K562 (cell line): ENCODE results near the gene RNF138. TPM values are rescaled to one million over a fixed set of nuclear protein-coding genes. Genes with fewer than 3 reads are reported as not detected.
A peak's percentile ranks its signal among the peaks of the same experiment; 100 is the strongest.

Source experiments
- ATAC-seq: fragments of 200-7000 bp; cut with Tn5 transposase; 3 replicates; pipeline ENCODE4 v1.9.1; 2020; ENCODE audit warnings: moderate library complexity
- BruUV-seq: library from RNA; stranded (reverse); fragments of 400-500 nt; replicated peaks from 2 replicates; lab custom pipeline; 2021; lab: Mats Ljungman, UMichigan
- CTCF ChIA-PET: fragments of 300-600 bp; formaldehyde crosslinking; extraction: SDS; loops from one replicate; lab custom pipeline; 2021; ENCODE audit warnings: low intra/inter-chr PET ratio; lab: Yijun Ruan, JAX
- POLR2A ChIA-PET: fragments of 300-600, 350-650 bp; sonication (Branson Sonifier 250); formaldehyde crosslinking; extraction: SDS; loops from one replicate; lab custom pipeline; 2021; ENCODE audit warnings: antibody characterized with exemption, inconsistent platforms; lab: Yijun Ruan, JAX
- DNase-seq, 4 experiments: peaks; one replicate each; pipeline versions ENCODE4 v3.0.0 to v3.0.0-alpha.2; 2011 to 2018; ENCODE audit warnings: low spot score in 3 of 4, mixed read lengths in 3 of 4; ENCODE audit errors: extremely low read depth in 1 of 4
- FAIRE-seq: peaks from 2 replicates; lab custom pipeline; 2011; peaks lifted over from hg19 to GRCh38; lab: Jason Lieb, UNC
- H2AFZ ChIP-seq: 2 replicates; pipeline ENCODE4 v1.6.0; 2011; ENCODE audit warnings: low read depth, low read length, control low read depth, inconsistent platforms
- H3K27ac ChIP-seq: fragments of 200-600 bp; 3 replicates; pipeline ENCODE4 v1.8.0; 2011; ENCODE audit warnings: low read depth, mild to moderate bottlenecking, control low read depth, inconsistent platforms, low read length, moderate library complexity, mixed read lengths; ENCODE audit errors: extremely low read depth
- H3K27me3 ChIP-seq, 2 experiments: fragments of 300-600 bp in 1 of 2; 2 replicates in 1 of 2; 3 replicates in 1 of 2; pipeline versions ENCODE4 v1.6.0 to v1.8.0; 2011; ENCODE audit warnings: inconsistent platforms in 2 of 2, low read length in 2 of 2, mild to moderate bottlenecking in 1 of 2, mixed read lengths in 1 of 2, moderate library complexity in 1 of 2; ENCODE audit not compliant: control insufficient read depth in 2 of 2, insufficient read depth in 2 of 2
- H3K36me3 ChIP-seq: fragments of 300-600 bp; 3 replicates; pipeline ENCODE4 v1.8.0; 2011; ENCODE audit warnings: mild to moderate bottlenecking, low read length, inconsistent platforms; ENCODE audit not compliant: control insufficient read depth, insufficient read depth
- H3K4me1 ChIP-seq, 2 experiments: fragments of 200-600 bp in 1 of 2; replicated peaks in 1 of 2; 2 replicates in 1 of 2; 3 replicates in 1 of 2; pipeline versions ENCODE4 v1.5.1 to v1.8.0; 2011; ENCODE audit warnings: inconsistent platforms in 2 of 2, low read length in 2 of 2, mild to moderate bottlenecking in 1 of 2, mixed read lengths in 1 of 2, moderate library complexity in 1 of 2; ENCODE audit not compliant: control insufficient read depth in 2 of 2, insufficient read depth in 2 of 2
- H3K4me2 ChIP-seq: 2 replicates; pipeline ENCODE4 v1.6.1; 2011; ENCODE audit warnings: low read length, control low read depth, inconsistent platforms, mixed read lengths; ENCODE audit not compliant: insufficient read depth
- H3K4me3 ChIP-seq: fragments of 200-600 bp; sonication (generic), shearing (Covaris generic); 2 replicates; pipeline ENCODE4 v1.5.1; 2016; ENCODE audit warnings: control low read depth, inconsistent platforms
- H3K79me2 ChIP-seq: fragments of 200-600 bp; 3 replicates; pipeline ENCODE4 v1.8.0; 2011; ENCODE audit warnings: low read length, inconsistent platforms; ENCODE audit not compliant: control insufficient read depth, insufficient read depth
- H3K9ac ChIP-seq, 2 experiments: 2 replicates each; pipeline versions ENCODE4 v1.6.0 to v1.6.1; 2011; ENCODE audit warnings: low read depth in 2 of 2, low read length in 2 of 2, control low read depth in 1 of 2, inconsistent platforms in 1 of 2, mild to moderate bottlenecking in 1 of 2, mixed read lengths in 1 of 2; ENCODE audit not compliant: insufficient read depth in 1 of 2
- H3K9me1 ChIP-seq: one replicate; pipeline ENCODE4 v1.6.0; 2011; ENCODE audit warnings: inconsistent platforms, mild to moderate bottlenecking, low read length, moderate library complexity; ENCODE audit not compliant: control insufficient read depth, insufficient read depth
- H3K9me3 ChIP-seq: replicated peaks from 2 replicates; pipeline ENCODE4 v1.5.1; 2011; ENCODE audit warnings: low read depth, low read length, inconsistent platforms; ENCODE audit not compliant: control insufficient read depth, insufficient read depth
- H4K20me1 ChIP-seq: replicated peaks from 2 replicates; pipeline ENCODE4 v1.6.1; 2011; ENCODE audit warnings: low read length, inconsistent platforms, mixed read lengths; ENCODE audit not compliant: control insufficient read depth, insufficient read depth
- ARID3A ChIP-seq: IDR thresholded peaks from 2 replicates; pipeline ENCODE4 v1.6.1; 2012; ENCODE audit warnings: low read depth, low read length, improper control_type of control experiment, borderline replicate concordance
- CBFB ChIP-seq: sonication (generic); formaldehyde crosslinking; IDR thresholded peaks from 2 replicates; pipeline ENCODE4 v1.4.0; 2020; ENCODE audit warnings: mild to moderate bottlenecking, missing genetic modification reagents
- CBX5 ChIP-seq: IDR thresholded peaks from 2 replicates; pipeline ENCODE4 v1.6.1; 2014; ENCODE audit warnings: low read depth, borderline replicate concordance
- DPF2 ChIP-seq: fragments of 450-650 bp; IDR thresholded peaks from 2 replicates; pipeline ENCODE4 v1.6.1; 2016
- EP400 ChIP-seq: fragments of 450-650 bp; IDR thresholded peaks from 2 replicates; pipeline ENCODE4 v1.6.1; 2017; ENCODE audit warnings: antibody characterized with exemption, mild to moderate bottlenecking, moderate library complexity
- JUN ChIP-seq, 2 experiments: sonication (generic) in 1 of 2; formaldehyde crosslinking in 1 of 2; IDR thresholded peaks; 2 replicates each; pipeline versions ENCODE4 v1.6.1 to v1.8.0; 2012 to 2022; ENCODE audit warnings: borderline replicate concordance in 2 of 2, mild to moderate bottlenecking in 2 of 2, improper control_type of control experiment in 1 of 2, low read depth in 1 of 2, low read length in 1 of 2, missing genetic modification reagents in 1 of 2
- LEF1 ChIP-seq: fragments of 450-650 bp; IDR thresholded peaks from 2 replicates; pipeline ENCODE4 v1.6.1; 2016; ENCODE audit warnings: mild to moderate bottlenecking
- MYBL2 ChIP-seq, 2 experiments: fragments of 450-650 bp in 1 of 2; sonication (generic) in 1 of 2; formaldehyde crosslinking in 1 of 2; IDR thresholded peaks; 2 replicates each; pipeline versions ENCODE4 v1.6.1 to v1.8.1; 2017 to 2022; ENCODE audit warnings: borderline replicate concordance in 1 of 2, inconsistent platforms in 1 of 2, low read depth in 1 of 2, mild to moderate bottlenecking in 1 of 2, missing genetic modification reagents in 1 of 2, moderate library complexity in 1 of 2
- MYC ChIP-seq, 2 experiments: fragments of 250-450 bp in 1 of 2; sonication (Bioruptor Pico) in 1 of 2; IDR thresholded peaks; 2 replicates each; pipeline versions ENCODE4 v1.5.1 to v1.6.1; 2012 to 2021; ENCODE audit warnings: low read depth in 2 of 2, borderline replicate concordance in 1 of 2, improper control_type of control experiment in 1 of 2, low read length in 1 of 2, mild to moderate bottlenecking in 1 of 2, moderate library complexity in 1 of 2
- NFIC ChIP-seq: fragments of 450-650 bp; IDR thresholded peaks from 2 replicates; pipeline ENCODE4 v1.6.1; 2017; ENCODE audit warnings: mild to moderate bottlenecking, inconsistent platforms
- PKNOX1 ChIP-seq: fragments of 450-650 bp; IDR thresholded peaks from 2 replicates; pipeline ENCODE4 v1.6.1; 2016
- POLR2B ChIP-seq: fragments of 450-650 bp; IDR thresholded peaks from 2 replicates; pipeline ENCODE4 v1.6.1; 2018; ENCODE audit warnings: low read depth; ENCODE audit not compliant: partially characterized antibody
- PRMT5 ChIP-seq: sonication (generic); formaldehyde crosslinking; IDR thresholded peaks from 2 replicates; pipeline ENCODE4 v1.5.0; 2020; ENCODE audit warnings: missing genetic modification reagents
- RBM39 ChIP-seq: fragments of 200-400 bp; formaldehyde crosslinking; optimal IDR thresholded peaks from 2 replicates; pipeline ENCODE3; 2018; ENCODE audit warnings: low read depth, low read length
- RCOR1 ChIP-seq, 2 experiments: IDR thresholded peaks; 2 replicates each; pipeline ENCODE4 v1.6.1; 2012; ENCODE audit warnings: low read depth in 2 of 2, low read length in 2 of 2, borderline replicate concordance in 1 of 2, improper control_type of control experiment in 1 of 2
- RHOXF2B ChIP-seq: fragments of 250-450 bp; sonication (Bioruptor Pico); conservative IDR thresholded peaks from 2 replicates; pipeline ENCODE4 v1.5.1; 2021
- TBP ChIP-seq: optimal IDR thresholded peaks from 2 replicates; pipeline ENCODE3; 2011; ENCODE audit warnings: low read depth, low read length, improper control_type of control experiment
- WHSC1 ChIP-seq: IDR thresholded peaks from one replicate; pipeline ENCODE4 v1.6.1; 2012; ENCODE audit warnings: low read length, control low read depth, inconsistent platforms
- ZBED1 ChIP-seq: IDR thresholded peaks from 2 replicates; pipeline ENCODE4 v1.6.1; 2014
- WGBS: fragments of 100-300 bp; shearing (Covaris generic); methylation state at CpG from one replicate; pipeline ENCODE4 v1.1.6; 2016; ENCODE audit warnings: low coverage, mixed read lengths; ENCODE audit not compliant: insufficient coverage; ENCODE audit errors: missing lambda C conversion rate; 5-methylcytosine and 5-hydroxymethylcytosine counted together
- in situ Hi-C: fragments of 300-500 bp; cut with MboI; formaldehyde crosslinking; loops from 4 replicates; pipeline ENCODE4 v1.15.0; 2018; ENCODE audit warnings: inconsistent platforms, mixed read lengths
- intact Hi-C: fragments of 100-400 bp; cut with micrococcal nuclease; formaldehyde crosslinking; loops from 2 replicates; pipeline ENCODE4 v1.14.2; 2022
- polyA plus RNA-seq, 8 experiments: library from polyadenylated mRNA; depleted of rRNA in 4 of 8; stranded (reverse) in 5 of 8; unstranded in 3 of 8; fragments of >200 nt; fragmentation: Nextera tagmentation in 2 of 8; fragmentation: Illumina TruSeq in 1 of 8; extraction: Ambion mirVana in 2 of 8; extraction: Trizol in 1 of 8; gene quantifications; 2 replicates each; pipeline versions ENCODE4 v1.2.1 to v1.2.3, GENCODE V29; 2011 to 2014; ENCODE audit warnings: inconsistent platforms in 1 of 8, missing spikeins in 1 of 8
- total RNA-seq, 7 experiments: library from RNA; depleted of rRNA in 6 of 7; stranded (reverse); fragments of >200 nt in 6 of 7; fragmentation: Illumina TruSeq in 2 of 7; extraction: Trizol in 2 of 7; gene quantifications; 2 replicates each; pipeline versions ENCODE4 v1.2.1 to v1.2.3, GENCODE V29; 2011 to 2021; ENCODE audit warnings: low replicate concordance in 1 of 7

Gene RNF138
- total and polyA plus RNA-seq, 9 of the 15 experiments (the other 6 are each of a cell fraction or from before 2014, with no cell fraction given): 47.6 to 100 (median 62.5) TPM

- TF ChIP-seq ARID3A (no peak), PRMT5 (CRISPR knock-in tag) (no peak), CBFB (CRISPR knock-in tag) (no peak)
- TF ChIP-seq, all 486 proteins: peak for 19
Measured at GRCh38 chr18:32093102-32093511, 1.4 kb downstream of the RNF138 start (continued).

- no TSS peak for BruUV-seq
- Histone ChIP-seq H3K9ac (peak overlapping the region; percentile 83 to 98), H3K4me1 (peaks cover 28 to 31% of the 10 kb centered on the region in 2 experiments; a peak in 4 of 5 replicates), H3K4me2 (peak overlapping the region; percentile 77), H3K4me3 (peak overlapping the region; percentile 77), H2AFZ (peak overlapping the region; percentile 82; the same call in 1 of the 2 replicates), H3K36me3 (peaks cover 39% of the 10 kb centered on the region), H3K9me3 (no peaks in the 10 kb centered on the region), H3K79me2 (peaks cover 59% of the 10 kb centered on the region), H3K9me1 (no peaks in the 10 kb centered on the region), H3K27me3 (no peaks in the 10 kb centered on the region), H4K20me1 (peaks cover 4% of the 10 kb centered on the region), H3K27ac (peak overlapping the region; percentile 88)
- peak; percentile 23 to 77 (median 50) for DNase-seq
- FAIRE-seq: peak; percentile 57
- POLR2A ChIA-PET: interaction anchor here (0.6 kb wide), 2 partner anchors 24 to 43 kb away, joined by 3 read pairs; no protein-coding TSS in a partner anchor
- in situ Hi-C loops (no loop called here), intact Hi-C loops (loop anchor here (2.0 to 10.0 kb wide), 3 partner anchors 75 to 989 kb away; partner anchors contain the start of genes DSC2, RNF125 and TRAPPC8)
- peak; percentile 18 for ATAC-seq
- CTCF ChIA-PET: no interaction called here
- 1% methylated on average over 7 of the region's 7 CpGs for WGBS
- TF ChIP-seq RBM39: no peak
- TF ChIP-seq MYC (IDR thresholded peaks at IDR 0.05; ENCODE audit: low read depth, low read length): no peak
- no peak for TF ChIP-seq MYC (CRISPR knock-in tag; IDR thresholded peaks at IDR 0.05; ENCODE audit: borderline replicate concordance, low read depth)
- no peak for TF ChIP-seq NFIC
- TF ChIP-seq POLR2B: no peak
- TF ChIP-seq MYBL2 (IDR thresholded peaks at IDR 0.05; ENCODE audit: low read depth): no peak
- no peak for TF ChIP-seq MYBL2 (CRISPR knock-in tag; IDR thresholded peaks at IDR 0.05; ENCODE audit: borderline replicate concordance)
- peak; percentile 22; the same call in 1 of the 2 replicates for TF ChIP-seq LEF1
- peak; percentile 98 for TF ChIP-seq PKNOX1
- no peak for TF ChIP-seq ZBED1
- no peak for TF ChIP-seq WHSC1
- TF ChIP-seq DPF2: peak; percentile 47
- peak; percentile 35; the same call in 1 of the 2 replicates for TF ChIP-seq EP400
- no peak for TF ChIP-seq JUN (IDR thresholded peaks at IDR 0.05; ENCODE audit: borderline replicate concordance, low read depth, low read length)
- TF ChIP-seq JUN (CRISPR knock-in tag; IDR thresholded peaks at IDR 0.05; ENCODE audit: borderline replicate concordance): no peak
- TF ChIP-seq RCOR1 (IDR thresholded peaks at IDR 0.05; ENCODE audit: borderline replicate concordance in 1 of 2, low read depth in 2 of 2, low read length in 2 of 2): peak in 1 of 2 experiments; percentile 10; a peak in 1 of 4 replicates
- TF ChIP-seq RHOXF2B (CRISPR knock-in tag): no peak
- no peak for TF ChIP-seq CBX5
- peak; percentile 31 for TF ChIP-seq TBP
Measured at GRCh38 chr18:32093523-32093922, 1.8 kb downstream of the RNF138 start.
